NCI-H2081 treated with DMSO at 0.1 percent for 48 hours (cell line): ENCODE results near the gene HIVEP3.

Experiments used
- DNase-seq: peaks from one replicate; lab custom pipeline; 2025; lab: John Stamatoyannopoulos, UW

Gene HIVEP3

DNA sequence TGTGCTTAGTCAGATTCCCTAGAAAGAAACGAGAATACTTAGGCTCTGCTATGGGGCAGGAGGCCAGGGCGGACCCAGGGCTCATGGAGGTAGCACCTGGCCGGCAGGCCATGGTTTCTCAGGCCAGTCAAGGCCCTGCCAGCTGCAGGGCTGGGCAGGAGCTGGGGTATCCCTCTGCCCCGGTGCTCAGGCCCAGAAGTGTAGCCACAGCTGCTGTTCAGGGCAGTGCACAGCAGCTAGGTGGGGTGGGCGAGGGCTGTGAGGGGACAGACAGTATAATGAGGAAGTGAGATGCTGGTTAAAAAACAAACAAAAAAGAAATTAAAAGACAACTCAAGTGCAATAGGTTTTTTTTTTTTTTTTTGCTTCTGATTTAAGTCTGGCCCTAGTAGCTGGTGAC is 400.3 kb downstream of the HIVEP3 start:
- no peak for DNase-seq

DNA sequence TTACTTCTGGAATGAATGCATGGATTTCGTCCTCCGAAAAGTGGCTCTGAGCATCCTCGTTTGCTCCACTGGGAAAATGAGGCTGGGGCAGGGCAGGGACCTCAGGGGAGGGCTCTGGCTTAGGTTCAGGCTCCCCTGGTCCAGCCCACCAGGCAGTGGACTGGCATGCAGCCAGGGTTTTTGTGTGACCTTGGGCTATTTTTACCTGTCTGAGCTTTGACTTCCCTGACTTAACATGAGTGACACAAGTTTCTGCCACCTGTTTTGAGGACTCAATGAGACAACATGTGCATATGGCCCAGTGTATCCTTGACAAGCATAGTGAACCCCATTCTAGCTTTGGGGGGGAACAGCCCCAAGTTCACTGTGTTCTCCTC is 401.7 kb downstream of the HIVEP3 start:
- DNase-seq, result no peak

DNA sequence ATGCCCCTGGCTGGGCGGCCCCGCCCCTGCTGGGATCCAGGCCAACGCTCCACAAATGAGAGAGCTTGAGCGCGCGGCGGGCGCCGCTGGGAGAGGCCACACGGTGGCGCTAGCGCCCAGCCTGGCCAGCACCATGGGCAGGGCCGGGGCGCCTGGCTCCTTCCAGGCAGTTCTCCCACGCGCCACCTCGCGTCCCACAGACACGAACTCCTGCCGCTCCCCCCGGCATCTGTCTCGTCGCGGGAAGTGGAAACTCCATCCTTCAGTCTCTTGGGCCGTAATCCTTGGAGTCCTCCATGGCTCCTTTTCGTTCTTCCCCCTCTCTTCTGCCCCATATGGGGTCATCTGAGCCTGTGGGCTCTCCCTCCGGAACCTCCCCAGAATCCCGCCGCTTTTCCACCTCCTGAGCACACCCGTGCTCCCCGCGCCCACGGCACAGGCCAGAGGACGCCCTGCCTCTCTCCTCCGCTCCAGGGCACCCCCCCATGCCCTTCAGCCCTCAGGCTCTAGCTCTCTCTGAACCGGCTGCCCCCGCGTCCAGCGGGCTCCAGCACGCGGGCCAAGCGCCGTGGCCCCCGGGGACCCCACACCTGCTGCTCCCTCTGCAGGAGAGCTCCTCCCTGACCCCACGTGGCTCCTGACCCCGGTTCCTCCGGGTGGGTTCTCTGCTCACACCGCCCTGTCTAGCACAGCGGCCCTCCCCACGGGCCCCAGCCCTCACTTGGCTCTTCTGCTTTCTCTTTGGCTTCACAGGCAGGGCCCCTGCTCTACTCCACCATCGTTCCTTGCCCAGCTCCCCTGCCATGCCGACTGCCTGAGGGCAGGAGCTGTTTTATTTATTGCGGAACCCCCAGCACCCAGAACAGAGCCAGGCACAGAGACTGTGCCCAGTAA is 402.3 kb downstream of the HIVEP3 start:
- peak; percentile 65 for DNase-seq

DNA sequence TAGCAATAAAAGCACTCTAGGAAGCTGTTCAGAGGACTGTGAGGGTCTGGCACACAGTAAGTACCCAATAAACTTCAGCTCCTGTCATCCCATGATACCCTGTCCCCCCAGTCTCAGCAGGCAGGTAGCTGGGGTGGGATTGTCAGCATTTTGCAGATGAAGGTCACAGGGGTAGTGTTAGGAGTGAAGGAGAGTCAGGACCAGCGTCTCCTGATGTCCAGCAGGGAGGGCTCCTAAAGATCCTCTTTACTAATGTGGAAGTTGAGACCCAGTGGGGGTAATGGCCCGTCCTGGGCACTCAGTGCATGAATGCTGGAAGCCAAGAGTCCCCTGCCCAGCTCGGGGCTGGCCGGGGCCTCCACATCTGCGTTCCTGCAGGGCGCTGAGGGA is 402.9 kb downstream of the HIVEP3 start:
- no peak for DNase-seq

DNA sequence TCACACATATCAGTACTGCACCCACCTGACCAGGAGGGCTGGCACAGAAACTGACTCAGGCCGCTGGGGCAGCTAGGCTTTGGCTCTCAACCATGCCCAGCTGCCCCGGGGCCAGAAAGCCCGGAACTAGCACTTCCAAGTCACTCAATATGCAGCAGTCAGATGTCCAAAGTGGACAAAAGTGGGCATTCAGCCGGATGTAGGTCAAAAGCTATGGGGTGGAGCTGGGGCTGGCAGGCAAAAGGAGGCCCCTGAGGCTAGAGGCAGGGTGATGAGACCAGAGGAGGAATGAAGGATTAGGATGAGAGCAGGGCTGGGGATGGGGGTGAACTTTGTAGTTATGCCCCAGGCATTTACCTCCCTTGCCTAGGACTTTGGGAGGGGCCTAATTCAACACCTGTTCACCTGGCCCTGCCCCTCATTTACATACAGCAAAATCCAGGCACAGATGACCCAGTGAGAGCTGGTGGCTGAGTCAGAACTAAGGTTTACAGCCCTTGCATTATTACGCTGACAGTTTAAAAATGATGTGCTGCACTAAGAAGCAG is 403.5 kb downstream of the HIVEP3 start:
- no peak for DNase-seq

DNA sequence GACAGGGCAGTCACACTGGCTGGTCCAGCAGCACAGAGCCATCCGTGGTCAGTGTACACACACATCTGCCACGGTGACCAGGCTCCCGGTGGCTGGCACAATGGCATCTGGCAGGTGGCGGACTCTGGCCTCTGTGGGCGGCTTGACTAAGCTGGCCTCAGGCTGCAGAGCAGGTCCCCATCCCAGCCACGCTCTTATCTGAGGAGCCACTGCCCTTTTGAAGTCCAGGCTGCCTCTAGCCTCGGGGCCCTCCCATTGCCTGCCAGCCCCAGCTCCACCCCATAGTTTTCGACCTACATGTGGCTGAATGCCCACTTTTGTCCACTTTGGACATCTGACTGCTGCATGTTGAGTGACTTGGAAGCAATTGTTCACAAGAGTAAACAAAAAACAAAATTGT is 404.3 kb downstream of the HIVEP3 start:
- no peak for DNase-seq

DNA sequence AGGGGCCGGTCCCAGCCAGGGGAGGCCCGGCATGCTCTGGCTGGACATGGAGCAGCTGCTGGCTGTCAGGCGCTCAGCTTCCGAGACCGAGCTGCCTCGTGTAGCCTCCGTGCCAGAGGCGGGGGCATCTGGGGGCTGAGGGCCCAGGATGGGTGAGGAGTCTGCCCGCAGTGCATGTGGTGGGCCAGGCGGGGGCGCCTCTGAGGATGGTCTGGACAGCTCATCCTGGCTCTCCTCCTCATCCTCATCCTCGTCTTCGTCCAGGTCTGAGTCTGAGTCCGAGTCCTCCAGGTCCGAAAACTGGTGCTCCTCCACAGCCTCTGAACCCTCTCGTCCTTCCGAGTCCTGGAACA is 405.4 kb downstream of the HIVEP3 start:
- DNase-seq, result no peak

DNA sequence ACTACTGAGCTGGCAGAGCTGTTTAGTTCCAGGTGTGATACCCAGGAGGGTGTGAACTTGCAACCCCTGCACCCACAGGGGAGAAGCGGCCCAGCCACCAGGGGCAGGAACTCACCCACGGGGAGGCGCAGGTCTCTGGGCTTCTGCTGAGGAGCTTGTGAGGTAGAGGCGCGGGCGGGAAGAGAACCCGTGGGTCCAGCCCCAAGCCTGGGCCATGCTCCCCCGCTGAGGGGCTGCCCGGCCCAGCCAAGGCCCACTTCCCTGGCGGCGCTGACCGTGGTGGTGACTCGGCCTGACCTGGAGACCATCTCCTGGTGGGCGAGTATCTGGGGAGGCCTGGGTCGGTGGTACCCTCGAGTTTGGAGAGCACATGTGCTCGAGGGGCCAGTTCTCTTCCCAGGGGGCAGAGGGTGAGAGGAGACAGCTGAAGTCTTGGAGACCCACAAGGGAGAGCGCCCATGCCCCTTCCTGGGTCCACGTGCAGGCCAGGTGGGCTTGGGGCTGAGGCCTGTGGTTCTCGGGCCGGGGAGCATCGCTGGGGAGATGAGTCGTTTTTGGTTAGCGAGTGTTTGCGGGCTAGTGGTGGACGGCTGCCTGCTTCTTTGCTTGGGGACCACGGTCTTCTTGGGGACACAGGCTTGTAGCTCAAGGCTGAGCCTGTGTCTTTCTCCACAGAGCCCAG is 405.9 kb downstream of the HIVEP3 start:
- no peak for DNase-seq

DNA sequence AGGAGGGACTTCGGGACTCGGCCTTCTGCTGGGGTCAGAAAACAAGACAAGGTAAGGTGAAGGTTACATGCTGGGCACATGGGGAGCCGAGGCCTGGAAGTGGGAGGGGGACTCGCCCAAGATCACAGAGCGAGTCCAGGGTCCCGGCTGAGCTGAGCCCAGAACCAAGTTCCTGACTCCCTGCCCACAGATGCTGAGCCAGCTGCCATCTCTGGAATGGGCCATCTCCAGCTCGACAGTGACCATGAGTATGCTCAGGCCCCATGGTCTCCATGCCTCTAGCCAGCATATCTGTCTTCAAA is 407.5 kb downstream of the HIVEP3 start:
- no peak for DNase-seq

DNA sequence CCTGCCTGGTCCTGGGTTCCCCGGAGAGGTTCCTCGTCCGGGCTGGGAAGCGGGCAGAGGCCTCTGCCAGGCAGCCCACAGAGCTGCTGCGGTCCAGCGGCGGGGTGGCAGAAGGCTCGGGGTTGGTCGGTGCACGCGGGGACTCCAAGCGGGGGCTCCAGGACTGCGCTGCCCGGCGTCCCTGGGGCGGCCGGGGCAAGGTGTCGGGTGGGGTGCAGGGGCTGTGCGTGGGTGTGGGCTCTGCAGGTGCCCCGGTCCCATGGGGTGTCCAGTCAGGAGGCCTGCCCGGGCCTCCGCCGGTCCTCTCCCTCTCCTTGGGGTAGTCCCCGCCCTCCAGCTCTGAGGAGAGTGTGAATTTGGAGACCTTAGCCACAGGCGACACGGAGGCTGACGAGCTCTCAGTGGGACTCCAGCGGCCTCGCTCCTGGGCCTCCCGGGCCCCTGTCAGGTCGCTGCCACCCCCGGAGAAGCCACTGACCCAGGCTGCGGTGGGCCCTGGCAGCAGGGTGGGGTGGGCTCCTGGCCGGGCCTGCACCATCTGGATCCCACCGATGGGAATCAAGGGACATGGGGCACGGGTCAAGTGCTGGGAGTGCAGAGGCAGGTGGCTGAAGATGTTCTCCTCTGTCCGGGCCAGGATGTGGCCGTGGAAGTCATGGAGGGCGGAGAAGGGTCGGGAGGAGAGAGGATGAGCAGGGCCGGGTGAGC is 408.0 kb downstream of the HIVEP3 start:
- no peak for DNase-seq

DNA sequence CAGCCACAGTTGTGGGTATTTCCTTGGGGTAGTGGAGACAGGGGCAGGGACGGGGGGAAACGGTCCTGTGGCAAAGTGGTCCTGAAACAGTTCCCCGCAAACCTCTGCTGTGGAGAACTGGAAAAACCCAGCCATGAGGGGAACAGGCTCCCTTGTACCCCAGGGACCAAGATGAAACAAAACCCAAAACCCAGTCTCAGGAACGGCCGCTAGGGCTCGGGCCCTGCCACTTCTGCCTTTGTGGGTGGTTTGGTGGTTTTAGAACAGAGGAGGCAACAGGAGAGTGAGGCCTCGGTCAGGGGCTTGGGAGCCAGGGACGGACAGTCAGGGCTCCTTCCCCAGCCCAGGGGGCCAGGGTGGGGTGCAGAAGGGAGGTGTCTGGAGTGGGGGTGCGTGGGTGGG is 409.5 kb downstream of the HIVEP3 start:
- no peak for DNase-seq

DNA sequence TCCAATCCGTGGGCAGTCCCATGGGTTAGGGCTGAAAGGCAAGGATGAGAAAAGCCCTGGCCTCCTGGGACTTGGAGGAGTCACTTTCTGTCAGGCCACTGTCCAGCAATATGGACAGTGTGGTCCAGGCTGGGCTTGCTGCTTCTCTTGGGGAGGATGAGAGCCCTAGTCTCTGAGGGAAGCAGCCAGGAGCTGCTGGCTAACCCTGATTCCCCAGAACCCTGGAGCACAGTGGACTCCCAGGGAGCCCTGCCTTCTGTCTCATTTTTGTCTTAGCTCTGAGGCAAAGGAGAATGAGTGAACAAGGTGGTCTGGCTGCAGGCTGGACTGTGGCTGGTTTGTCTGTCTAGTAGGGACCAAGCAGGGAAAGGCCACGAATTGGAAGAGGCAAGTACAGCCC is 410.4 kb downstream of the HIVEP3 start:
- no peak for DNase-seq

DNA sequence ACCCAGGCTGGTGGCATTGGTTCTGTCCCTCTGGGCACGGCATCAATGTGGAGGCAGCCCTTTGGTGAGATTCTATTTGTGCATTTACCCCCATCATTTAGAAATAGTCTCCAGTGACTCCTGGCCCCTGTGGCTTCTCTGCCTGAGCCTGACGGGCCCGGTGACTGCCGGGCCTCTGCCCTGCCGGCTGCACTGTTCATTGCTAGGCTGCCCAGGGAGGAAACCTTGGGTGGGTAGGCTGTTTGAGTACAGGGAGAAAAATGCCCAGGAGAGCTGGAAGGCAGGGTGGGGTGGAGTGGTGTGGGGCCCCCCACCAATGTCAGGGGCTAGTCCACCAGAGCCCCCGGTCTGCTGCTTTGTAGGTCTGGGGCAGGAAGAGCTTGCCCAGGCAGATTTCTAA is 410.9 kb downstream of the HIVEP3 start:
- no peak for DNase-seq

DNA sequence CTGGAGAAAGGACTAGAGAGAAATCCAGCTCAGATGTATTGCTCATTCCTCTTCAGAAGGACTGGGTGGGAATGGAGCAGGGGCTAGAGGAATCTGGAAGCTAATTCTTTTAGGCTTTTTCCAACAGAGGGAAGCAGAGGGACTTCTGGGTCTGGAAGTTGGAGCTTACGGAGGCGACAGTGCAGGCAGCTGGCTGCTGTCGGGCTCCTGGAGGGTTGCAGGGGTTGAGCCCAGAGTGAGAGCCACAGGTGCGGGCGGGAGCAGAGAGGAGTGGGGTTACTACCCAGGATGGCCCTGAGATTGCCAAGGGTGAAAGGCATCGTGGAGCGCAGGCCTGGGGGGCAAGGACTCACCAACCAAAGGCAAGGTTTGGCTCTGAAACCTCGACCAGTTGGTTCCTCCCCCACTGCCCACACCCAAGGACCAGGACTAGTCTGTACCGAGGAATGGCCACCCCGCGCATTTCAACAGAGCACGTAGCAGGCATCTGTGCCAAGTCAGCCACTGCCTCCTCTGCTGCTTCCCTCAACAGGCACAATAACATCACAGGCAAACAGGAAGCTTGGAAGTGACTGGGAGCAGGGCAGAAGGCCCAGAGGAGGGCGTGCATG is 411.5 kb downstream of the HIVEP3 start:
- DNase-seq, result no peak

DNA sequence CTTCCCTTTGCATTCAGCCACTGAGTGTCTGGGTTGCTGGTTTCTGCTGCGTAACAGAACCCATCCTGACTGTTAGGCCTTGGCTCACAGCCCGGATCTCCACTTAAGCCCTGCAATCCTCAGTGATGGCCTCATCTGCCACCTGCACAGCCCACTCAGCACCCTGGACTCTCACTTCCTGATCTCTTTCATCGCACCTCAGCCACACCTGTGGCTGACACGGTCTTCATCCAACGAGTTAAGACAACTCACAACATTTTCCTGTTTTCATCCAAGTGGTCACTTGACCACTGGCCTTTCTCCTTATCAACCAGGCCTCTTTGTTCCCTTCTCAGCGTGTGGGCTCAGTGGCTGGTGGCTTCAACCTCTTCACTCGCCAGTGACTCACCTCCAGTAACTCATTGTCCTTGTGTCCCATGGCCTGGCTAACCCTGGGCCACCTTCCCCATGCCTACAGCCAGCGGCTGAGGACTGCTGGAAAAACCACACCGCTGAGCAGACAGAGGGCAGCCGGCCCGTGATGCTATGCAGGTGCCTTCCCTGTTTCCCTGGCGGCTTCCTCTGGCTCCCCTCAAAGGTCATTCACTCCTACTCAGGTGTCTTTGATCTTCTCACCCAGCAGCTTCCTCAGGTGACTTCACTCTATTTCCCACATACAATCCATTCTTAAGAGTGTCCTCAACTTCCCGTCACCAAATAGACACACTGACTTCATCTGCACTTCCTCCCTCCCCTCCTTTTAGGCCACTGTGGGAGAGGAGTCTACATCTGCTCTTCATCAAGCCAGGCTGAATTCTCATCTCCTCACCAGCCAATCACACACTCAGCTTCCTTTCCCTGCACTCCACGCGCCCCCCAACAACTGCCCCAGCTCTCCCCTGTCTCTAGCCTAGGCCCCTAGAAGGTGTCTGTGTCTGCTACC is 414.3 kb downstream of the HIVEP3 start:
- DNase-seq, result no peak

DNA sequence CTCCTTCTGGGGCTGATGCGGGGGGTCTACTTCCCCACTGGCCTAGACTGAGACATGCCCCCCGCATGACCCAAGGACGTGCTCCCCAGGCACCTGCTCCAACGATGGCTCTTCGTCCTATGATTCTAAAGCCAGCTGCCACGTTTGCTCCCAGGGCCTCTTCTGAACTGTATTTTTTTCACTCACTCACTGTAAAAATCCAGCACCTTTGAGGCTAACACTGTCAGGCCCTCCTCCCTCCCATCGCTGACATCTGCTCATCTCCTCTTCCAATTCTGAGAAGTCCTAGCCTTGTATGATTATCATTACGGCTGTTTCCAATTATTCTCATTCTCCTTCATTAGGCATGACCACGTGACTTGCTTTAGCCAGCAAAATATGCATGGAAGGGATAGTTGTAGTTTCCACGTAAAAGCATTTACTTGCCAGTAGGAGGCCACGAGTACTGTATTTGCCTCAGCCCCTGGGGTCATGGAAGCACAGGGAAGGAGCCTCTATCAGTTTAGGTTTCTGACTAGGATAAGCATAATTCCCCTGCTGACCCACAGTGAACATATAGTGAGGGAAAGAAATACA is 415.1 kb downstream of the HIVEP3 start:
- DNase-seq, result no peak

DNA sequence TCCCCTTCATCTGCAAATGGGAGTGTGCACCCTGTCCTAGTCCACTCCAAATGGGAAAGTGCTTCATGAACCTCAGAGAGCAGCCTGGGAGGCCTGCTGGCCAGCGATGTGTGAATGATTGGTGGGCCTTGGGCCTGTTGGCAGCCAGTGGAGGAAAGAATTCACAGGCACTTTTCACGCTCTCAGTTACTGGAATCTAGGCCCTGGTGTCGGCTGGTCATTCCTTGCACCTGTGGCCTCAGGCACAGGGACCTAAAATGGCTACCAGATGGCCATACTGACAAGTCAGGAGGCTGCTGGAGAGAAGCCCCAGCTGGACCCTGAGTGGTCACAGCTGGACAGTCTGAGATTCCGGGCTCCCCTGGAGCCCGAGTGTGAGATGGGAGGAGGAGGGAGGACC is 415.8 kb downstream of the HIVEP3 start:
- no peak for DNase-seq

DNA sequence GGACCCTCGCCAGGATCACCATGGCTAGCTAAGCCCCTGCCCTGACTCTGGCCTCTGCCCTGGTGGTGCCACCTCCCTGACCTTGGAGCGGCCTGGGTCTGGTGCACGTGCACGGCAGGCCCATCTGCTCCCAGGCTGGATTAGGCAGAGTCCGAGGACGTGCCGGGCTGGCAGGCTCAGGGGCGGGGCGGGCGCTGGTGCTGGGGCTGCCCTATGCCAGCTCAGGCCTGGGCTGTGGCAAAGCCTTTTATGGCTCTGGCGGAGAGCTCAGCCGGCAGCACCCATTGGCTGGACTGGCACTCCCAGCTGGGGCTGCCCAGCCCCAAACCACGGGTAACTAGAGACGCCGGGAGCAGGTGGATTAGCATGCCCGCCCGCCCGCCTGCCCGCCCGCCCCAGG is 417.1 kb downstream of the HIVEP3 start:
- DNase-seq, result no peak

DNA sequence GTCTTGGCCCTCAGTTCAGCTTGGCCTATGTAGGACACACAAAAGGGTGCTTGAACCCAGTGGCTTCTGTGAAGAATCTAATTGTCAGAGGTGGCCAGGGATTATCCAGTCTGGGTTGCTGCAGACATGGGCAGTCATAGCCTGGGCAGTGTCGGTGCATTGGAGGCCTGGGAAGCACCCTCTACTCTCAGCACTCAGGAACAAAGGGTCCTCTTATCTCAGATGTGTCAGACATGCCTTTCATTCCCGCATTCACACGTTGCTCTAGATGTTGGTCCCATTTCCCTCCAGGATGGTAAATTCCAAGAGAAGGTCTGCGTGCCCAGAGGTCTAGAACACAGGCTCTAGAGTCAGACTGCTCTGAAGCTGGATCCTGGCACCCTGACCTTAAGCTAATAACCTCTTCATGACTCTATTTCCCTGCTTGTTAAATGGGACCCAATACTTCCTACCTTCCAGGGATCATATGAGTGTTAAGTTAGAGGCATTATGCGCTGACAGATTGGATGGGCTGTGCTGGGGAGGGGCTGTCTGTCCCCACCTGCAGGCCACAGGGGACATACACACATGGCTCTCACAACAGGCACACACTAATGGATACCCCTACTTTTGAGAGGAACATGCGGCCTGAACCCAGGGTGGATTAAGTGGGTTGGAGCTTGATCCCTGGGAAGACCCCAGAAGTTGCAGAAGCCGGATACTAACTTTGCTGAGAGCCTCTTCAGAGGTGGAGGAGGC is 417.8 kb downstream of the HIVEP3 start:
- DNase-seq, result no peak

DNA sequence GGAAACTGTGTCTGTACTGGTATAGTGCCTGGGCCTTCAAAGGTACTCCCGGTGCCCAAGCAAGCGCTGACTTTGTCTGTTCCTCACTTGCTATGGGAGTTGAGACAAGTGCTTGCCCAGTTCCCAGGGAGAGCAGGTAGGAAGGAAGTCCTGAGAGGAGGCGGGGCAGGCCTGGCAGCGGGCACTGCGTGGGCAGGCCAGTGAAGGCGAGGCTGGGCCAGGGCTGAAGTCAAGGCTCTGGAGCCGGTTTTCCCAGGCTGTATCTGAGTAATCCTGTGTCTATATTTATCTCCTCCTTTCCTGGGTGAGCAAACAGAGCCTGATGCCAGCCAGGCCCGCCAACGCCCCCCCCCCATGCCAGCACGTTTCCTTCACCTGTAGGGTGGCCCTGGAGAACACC is 418.3 kb downstream of the HIVEP3 start:
- DNase-seq, result no peak
